Stimulated activated CD8-positive, alpha-beta memory T cell treated with anti-CD3 and anti-CD28 coated beads, Interleukin-7, amount 100 ng/mL, for 1 hour (primary cell): ENCODE data around the gene EGFL6.
A peak's percentile ranks its signal among the peaks of the same experiment; 100 is the strongest.
"Not testable (repeated sequence)": the region's sequence is repeated elsewhere in the genome, so short reads cannot be mapped to it uniquely, and the experiment has no call there.

ENCODE experiments used
- DNase-seq, 2 donors: peaks; one replicate each; pipeline ENCODE4 v3.0.0-alpha.2; 2020; ENCODE audit warnings: low read depth in 2 of 2

The EGFL6 gene

GRCh38 chrX:13652850-13653693, 83.7 kb downstream of the EGFL6 start, which contains the start of gene TCEANC:
TCEANC (plus strand) TSS chrX:13653141; CDS start chrX:13662509, 9,368 bp downstream.
- peak; percentile 81 to 93 for DNase-seq

GRCh38 chrX:13654116-13654515, 84.7 kb downstream of the EGFL6 start:
- DNase-seq = no peak

- DNase-seq = no peak
Observed at GRCh38 chrX:13655674-13656073, 86.3 kb downstream of the EGFL6 start.

- DNase-seq = no peak
Observed at GRCh38 chrX:13658602-13659001, 89.2 kb downstream of the EGFL6 start.

GRCh38 chrX:13659063-13659462, 89.7 kb downstream of the EGFL6 start:
- no peak for DNase-seq

GRCh38 chrX:13661735-13662288, 92.4 kb downstream of the EGFL6 start:
- no peak for DNase-seq

GRCh38 chrX:13662355-13662791, 93.0 kb downstream of the EGFL6 start:
- no peak for DNase-seq

- DNase-seq = no peak
Observed at GRCh38 chrX:13664020-13664419, 94.6 kb downstream of the EGFL6 start.

- DNase-seq = no peak
Observed at GRCh38 chrX:13666836-13667235, 97.4 kb downstream of the EGFL6 start.

- no peak for DNase-seq
Observed at GRCh38 chrX:13667919-13668318, 98.5 kb downstream of the EGFL6 start.

GRCh38 chrX:13669246-13669737, 99.9 kb downstream of the EGFL6 start:
- no peak for DNase-seq

GRCh38 chrX:13669755-13670154, 100.4 kb downstream of the EGFL6 start:
- DNase-seq = not testable (repeated sequence)

- no peak for DNase-seq
Observed at GRCh38 chrX:13670197-13670596, 100.8 kb downstream of the EGFL6 start.

GRCh38 chrX:13673016-13673415, 103.6 kb downstream of the EGFL6 start:
- no peak for DNase-seq

- no peak for DNase-seq
Observed at GRCh38 chrX:13676885-13677284, 107.5 kb downstream of the EGFL6 start.

GRCh38 chrX:13679700-13680099, 110.3 kb downstream of the EGFL6 start:
- DNase-seq = not testable (repeated sequence)

- DNase-seq = no peak
Observed at GRCh38 chrX:13681595-13681994, 112.2 kb downstream of the EGFL6 start.
